HL-60 (cell line): ENCODE measurements around the gene SMAD5.

Experiments used
- DNase-seq, 2 experiments: peaks; one replicate each; pipeline ENCODE4 v3.0.0-alpha.2; 2010 to 2020; ENCODE audit warnings: low read depth in 1 of 2, low spot score in 1 of 2
- H3K27ac ChIP-seq: fragments of 250-450 bp; sonication (Bioruptor Pico); replicated peaks from 2 replicates; pipeline ENCODE4 v1.5.1; 2020; ENCODE audit warnings: mild to moderate bottlenecking, moderate library complexity
- H3K27me3 ChIP-seq: fragments of 250-450 bp; sonication (Bioruptor Pico); 2 replicates; pipeline ENCODE4 v1.5.1; 2021; ENCODE audit warnings: mild to moderate bottlenecking, moderate library complexity; ENCODE audit not compliant: insufficient read depth, poor library complexity, severe bottlenecking
- H3K4me3 ChIP-seq: replicated peaks from 2 replicates; pipeline ENCODE4 v1.5.1; 2011; ENCODE audit warnings: mild to moderate bottlenecking, control low read depth, low read length; ENCODE audit not compliant: insufficient read depth
- GABPA ChIP-seq: IDR thresholded peaks from 2 replicates; pipeline ENCODE4 v1.6.1; 2012; ENCODE audit warnings: low read depth
- POLR2AphosphoS5 ChIP-seq: IDR thresholded peaks from 2 replicates; pipeline ENCODE4 v1.6.1; 2012; ENCODE audit warnings: low read depth
- REST ChIP-seq: IDR thresholded peaks from 2 replicates; pipeline ENCODE4 v1.6.1; 2012; ENCODE audit warnings: low read depth; ENCODE audit not compliant: insufficient replicate concordance
- SPI1 ChIP-seq: IDR thresholded peaks from 2 replicates; pipeline ENCODE4 v1.6.1; 2012; ENCODE audit warnings: low read depth, mild to moderate bottlenecking, borderline replicate concordance
- TF ChIP-seq, protein P1 (sequence below): IDR thresholded peaks from one replicate; pipeline ENCODE4 v1.5.1; 2011; ENCODE audit warnings: low read length, control low read depth, inconsistent platforms; ENCODE audit not compliant: insufficient read depth

SMAD5 gene

GRCh38 chr5:136193322-136193935 is 60.8 kb downstream of the SMAD5 start:
- DNase-seq: no peak
- no peak overlapping the region for H3K4me3 ChIP-seq
- H3K27me3 ChIP-seq: peaks cover 3% of the 10 kb centered on the region
- H3K27ac ChIP-seq: no peak overlapping the region
- TF ChIP-seq, protein P1, sequence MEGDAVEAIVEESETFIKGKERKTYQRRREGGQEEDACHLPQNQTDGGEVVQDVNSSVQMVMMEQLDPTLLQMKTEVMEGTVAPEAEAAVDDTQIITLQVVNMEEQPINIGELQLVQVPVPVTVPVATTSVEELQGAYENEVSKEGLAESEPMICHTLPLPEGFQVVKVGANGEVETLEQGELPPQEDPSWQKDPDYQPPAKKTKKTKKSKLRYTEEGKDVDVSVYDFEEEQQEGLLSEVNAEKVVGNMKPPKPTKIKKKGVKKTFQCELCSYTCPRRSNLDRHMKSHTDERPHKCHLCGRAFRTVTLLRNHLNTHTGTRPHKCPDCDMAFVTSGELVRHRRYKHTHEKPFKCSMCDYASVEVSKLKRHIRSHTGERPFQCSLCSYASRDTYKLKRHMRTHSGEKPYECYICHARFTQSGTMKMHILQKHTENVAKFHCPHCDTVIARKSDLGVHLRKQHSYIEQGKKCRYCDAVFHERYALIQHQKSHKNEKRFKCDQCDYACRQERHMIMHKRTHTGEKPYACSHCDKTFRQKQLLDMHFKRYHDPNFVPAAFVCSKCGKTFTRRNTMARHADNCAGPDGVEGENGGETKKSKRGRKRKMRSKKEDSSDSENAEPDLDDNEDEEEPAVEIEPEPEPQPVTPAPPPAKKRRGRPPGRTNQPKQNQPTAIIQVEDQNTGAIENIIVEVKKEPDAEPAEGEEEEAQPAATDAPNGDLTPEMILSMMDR: no peak
- TF ChIP-seq POLR2AphosphoS5: no peak
- no peak for TF ChIP-seq SPI1
- no peak for TF ChIP-seq REST
- TF ChIP-seq GABPA: no peak

- peaks cover 3% of the 10 kb centered on the region for H3K27me3 ChIP-seq
- no peak overlapping the region for H3K4me3 ChIP-seq
- H3K27ac ChIP-seq: no peak overlapping the region
- TF ChIP-seq GABPA: no peak
- TF ChIP-seq, protein P1: no peak
- TF ChIP-seq REST: no peak
- no peak for TF ChIP-seq SPI1
- TF ChIP-seq POLR2AphosphoS5: no peak
- no peak for DNase-seq
These were observed 61.9 kb downstream of the SMAD5 start for GRCh38 chr5:136194576-136194975.

DNA sequence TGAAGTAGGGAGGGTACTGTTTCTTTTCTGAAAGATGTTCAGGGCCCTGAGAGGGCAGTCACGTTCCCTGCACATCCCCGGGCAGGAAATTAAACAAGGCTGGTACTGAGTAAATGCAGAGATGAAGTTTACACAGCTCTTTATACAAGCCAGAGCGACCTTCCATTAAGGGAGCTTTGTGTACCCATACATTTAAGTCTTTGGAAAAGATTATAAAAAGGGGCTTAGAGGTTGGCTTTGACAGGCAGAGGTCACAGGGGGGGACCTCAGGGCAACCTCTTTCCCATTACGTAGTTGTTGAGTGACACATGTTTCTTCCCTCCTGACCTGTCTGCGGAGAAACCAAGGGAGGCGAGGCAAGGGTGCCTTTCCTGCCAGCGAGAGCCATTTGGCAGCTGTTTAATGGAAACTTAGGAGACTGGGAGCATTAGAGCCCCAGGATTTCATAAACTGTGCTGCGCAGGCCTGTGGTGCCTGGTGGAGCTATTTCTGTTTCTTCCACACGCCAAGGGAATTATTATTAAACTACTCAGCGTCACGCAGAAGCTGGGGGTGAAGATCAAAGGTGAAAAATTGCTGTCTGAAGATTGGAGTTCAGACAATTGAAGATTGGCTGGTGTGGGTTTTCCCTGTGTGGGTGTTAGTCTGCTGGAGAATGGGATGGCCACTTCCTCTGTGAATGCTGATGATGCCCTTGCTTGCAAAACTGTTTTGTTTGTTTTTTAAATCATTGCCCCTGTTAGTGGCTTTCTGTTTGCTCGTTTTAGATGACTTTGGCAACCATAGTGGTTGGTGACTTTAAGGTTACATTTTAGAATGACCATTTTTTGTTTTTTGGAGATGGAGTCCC is 63.6 kb downstream of the SMAD5 start:
- H3K27ac ChIP-seq: no peak overlapping the region
- DNase-seq: no peak
- TF ChIP-seq REST (no peak), GABPA (no peak), POLR2AphosphoS5 (no peak), SPI1 (no peak)
- TF ChIP-seq, protein P1: no peak
- H3K27me3 ChIP-seq: peaks cover 3% of the 10 kb centered on the region
- no peak overlapping the region for H3K4me3 ChIP-seq
